Suprapubic skin (tissue), 3 donors: Measurements from ENCODE around the gene VCP.

ENCODE experiments used
- CTCF ChIP-seq, 2 donors: fragments of 200-600 bp in 1 of 2; fragments of 450-650 bp in 1 of 2; sonication (generic) in 1 of 2; IDR thresholded peaks; one replicate each; pipeline ENCODE4 v1.5.1; 2016 to 2019; ENCODE audit warnings: antibody characterized with exemption in 2 of 2, mild to moderate bottlenecking in 1 of 2, moderate library complexity in 1 of 2
- EP300 ChIP-seq: sonication (generic); formaldehyde crosslinking; IDR thresholded peaks from one replicate; pipeline ENCODE4 v1.6.1; 2017; ENCODE audit warnings: antibody characterized with exemption
- POLR2A ChIP-seq, 2 donors: fragments of 450-650 bp; IDR thresholded peaks; one replicate each; pipeline ENCODE4 v1.6.1; 2017; ENCODE audit warnings: antibody characterized with exemption in 2 of 2, mild to moderate bottlenecking in 2 of 2, moderate library complexity in 2 of 2

- no peak for TF ChIP-seq EP300
- TF ChIP-seq POLR2A (IDR thresholded peaks at IDR 0.05), result no peak
- TF ChIP-seq CTCF (IDR thresholded peaks at IDR 0.05), result no peak
These were observed 2.4 kb upstream of the VCP start for GRCh38 chr9:35074791-35075190.
